HG02571 (cell line): ENCODE data around the gene GIPC3.

Experiments used
- ATAC-seq: cut with Tn5 transposase; IDR thresholded peaks from one replicate; pipeline ENCODE4 v1.9.1; 2021; ENCODE audit warnings: mild to moderate bottlenecking, moderate library complexity; ENCODE audit not compliant: unreplicated experiment

Gene GIPC3

DNA sequence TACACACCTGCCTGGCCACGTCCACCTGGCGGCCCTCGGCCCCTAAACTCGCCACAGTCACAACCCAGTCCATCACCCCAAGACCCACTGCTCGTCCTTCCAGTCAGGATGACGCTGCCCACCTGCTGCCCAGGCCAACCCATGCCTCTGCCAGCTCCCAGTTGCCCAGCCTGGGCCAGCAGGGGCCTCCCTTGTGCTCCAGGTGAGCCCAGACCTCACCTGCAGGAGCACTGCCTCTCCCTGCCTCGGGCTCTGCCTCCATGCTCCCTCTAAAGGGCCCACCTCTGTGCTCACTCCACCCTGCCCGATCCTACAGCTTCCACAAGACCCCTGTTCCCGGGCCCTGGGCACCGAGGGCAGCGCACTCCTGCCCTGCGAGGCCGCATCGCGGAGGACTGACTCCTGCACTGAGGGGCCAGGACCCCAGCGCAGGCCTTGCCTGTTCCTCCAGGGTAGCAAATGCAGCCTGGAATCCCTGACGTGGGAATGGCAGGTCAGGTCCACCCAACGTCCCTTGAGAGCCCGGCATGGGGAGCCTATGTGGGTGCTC, 49.3 kb downstream of the GIPC3 start:
- no peak for ATAC-seq

DNA sequence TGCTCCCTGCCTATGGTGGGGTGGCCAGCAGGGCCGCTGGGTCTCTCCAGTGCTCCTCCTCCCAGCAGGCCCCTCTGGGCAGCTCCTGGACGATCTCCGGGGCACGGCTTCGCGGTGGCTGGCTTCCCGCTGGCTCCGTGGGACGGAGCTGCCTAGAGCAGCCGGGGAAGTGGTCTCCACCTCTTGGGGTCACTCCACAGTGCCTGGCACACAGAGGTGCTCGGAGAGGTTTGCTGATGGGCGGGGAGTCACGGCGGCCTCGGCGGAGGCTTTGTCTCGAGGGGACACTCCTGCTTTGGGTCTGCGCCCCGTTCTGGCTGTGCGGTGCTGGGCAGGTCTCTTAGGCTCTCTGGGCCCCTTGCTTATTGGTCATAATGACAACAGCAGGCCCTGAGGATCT, 51.2 kb downstream of the GIPC3 start:
- ATAC-seq: no peak

DNA sequence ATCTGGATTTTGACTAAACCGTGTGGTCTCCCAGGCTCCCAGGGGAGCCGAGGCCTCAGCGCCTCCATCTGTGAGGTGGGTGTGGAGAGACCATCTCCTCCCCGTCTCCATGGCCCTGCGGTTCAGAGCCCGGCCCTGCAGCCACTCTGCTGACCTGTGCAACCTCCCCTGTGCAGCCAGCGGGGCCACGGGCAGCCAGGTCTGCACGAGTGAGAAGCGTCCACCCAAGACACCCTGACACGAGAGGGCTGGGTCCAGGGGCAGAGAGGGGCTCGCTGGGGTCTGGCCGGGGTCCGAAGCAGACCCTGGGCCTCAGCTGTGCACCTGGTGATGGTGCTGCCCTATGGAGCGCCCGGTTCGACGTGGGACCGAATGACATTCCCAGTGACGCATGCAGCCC, 51.7 kb downstream of the GIPC3 start:
- no peak for ATAC-seq

DNA sequence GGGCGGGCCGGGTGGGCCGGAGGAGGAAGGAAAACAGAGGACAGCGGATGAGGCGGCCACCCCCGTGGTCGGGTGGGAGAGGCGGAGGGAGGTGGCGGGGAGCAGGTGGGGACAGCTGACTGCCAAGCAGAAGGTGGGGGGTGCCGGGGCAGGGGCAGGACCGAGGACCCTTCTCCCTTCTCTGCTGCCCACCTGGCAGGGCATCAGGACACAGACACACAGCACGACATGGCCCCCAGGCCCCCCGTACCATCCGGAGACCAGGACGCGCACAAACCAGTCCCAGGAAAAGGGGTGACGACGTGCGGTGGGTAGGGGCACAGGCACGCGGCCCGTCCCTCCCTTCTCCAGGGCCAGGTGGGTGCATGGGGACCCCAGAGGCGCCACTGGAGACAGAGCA, 52.3 kb downstream of the GIPC3 start:
- ATAC-seq: no peak

DNA sequence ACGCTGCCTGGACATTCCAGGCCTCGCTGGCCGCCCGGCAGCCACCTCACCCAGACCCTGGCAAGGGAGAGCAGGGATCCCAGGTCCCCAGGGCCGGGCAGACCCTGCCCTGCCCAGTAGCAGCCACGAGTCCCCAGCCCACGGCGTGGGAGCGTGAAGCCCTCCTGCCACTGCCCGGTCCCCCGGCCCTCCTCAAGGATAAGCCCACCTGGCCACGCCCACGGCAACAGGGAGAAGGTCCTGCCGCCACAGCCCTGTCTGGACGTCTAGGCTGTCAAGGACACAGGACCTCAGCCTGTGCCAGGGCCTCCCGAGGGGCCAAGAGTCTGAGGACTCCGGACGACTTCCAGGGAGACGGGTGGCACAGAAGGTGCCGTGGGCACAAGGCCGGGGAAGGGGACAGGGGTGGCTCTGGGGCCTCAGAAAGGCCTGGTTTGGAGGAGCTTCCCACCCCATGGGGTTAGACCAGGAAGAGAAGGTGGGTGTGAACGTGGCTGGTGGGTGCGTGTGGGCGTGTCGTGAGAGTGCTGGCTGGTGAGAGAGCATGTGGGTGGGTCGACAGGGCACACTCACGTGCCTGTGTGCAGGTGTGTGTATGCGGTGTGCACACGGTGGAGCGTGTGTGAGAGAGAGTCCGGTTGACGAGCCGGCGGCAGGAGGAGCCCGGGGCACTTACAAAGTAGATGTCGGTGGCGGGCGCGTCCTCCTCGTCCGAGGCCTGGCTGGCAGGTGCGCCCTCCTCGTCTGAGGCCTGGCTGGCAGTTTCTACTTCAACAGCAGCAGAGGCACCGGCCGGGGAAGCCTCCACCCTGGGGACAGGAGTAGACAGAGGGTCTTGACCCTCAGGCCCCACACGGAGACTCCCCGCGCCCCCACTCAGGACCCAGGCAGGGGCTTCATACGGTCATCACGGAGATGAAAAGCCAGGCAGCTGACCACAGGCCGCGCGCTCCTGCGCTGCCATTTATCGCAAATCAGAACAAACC, 53.2 kb downstream of the GIPC3 start:
- ATAC-seq: no peak

DNA sequence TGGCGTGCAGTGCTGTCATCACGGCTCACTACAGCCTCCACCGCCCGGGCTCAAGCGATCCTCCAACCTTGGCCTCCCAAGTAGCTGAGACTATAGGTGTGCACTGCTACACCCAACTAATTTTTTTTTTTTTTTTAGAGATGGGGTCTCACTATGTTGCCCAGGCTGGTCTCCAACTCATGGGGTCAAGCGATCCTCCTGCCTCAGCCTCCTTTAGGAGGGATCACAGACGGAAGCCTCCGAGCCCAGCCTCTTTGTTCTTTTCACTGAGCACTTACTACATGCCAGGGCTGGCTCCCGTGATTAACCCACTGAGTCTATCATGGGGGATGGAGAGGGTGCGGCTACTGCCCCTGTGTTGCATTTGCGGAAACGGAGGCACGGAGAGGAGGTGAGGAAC, 54.2 kb downstream of the GIPC3 start:
- ATAC-seq: no peak

DNA sequence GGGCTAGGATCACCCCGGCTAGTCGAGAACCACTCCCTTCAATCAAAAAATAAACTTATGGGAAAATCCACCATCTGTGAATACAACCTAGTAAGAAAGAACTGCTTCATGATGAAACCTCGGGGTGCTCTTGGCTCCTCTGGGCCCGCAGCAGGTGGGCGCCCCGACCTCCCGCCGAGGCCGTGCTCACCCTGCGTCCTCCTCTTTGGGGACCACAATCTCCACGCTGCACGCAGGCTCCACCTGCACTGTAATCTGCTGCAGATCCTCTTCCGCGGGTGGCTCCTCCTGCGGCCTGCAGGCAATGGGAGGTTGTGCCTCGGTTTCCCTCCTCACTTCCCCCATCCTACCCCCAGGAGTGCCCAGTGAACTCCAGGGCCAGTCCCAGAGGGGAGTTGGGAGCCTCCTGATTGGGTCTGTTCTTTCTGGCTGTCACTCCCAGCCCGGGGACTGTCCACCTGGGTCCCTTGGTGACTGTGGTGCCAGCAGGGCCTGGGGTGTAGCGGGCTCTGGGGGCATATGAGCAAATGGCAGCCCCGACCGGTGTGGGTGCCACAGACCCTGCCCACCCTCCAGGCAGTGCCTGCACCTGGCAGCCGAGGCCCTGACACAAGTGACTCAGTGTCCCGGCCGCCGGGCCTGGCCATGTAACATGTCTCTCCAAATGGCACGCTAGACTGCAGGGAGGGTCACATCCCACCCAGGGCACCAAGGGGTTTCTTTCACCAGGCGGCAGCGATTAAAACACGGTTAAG, 56.4 kb downstream of the GIPC3 start:
- ATAC-seq: no peak

DNA sequence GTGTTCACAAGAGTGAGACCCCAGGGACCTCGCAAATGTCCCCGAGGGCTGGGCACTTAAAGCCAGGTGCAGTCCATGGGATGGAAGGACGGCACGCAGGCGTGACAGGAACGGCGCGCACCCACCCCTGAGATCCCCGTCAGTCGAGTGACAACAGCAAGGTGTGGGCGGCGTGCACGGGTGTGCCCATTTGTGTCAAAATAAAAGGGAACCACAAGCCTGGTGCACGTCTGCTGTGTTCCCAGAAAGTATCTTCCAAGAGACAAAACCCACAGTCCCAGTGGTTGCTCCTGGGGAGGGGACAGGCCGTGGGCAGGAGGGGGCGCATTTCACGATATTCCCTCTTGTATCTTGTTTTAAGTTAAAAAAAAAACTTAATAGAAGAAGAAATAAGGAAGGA, 57.0 kb downstream of the GIPC3 start:
- no peak for ATAC-seq
